GM18499 (cell line): ENCODE measurements around the gene DNAJC27.
"Not testable (repeated sequence)": the region's sequence is repeated elsewhere in the genome, so short reads cannot be mapped to it uniquely, and the experiment has no call there.

Source experiments
- ATAC-seq: cut with Tn5 transposase; IDR thresholded peaks from one replicate; pipeline ENCODE4 v1.9.1; 2021; ENCODE audit warnings: moderate number of reproducible peaks; ENCODE audit not compliant: insufficient read depth, unreplicated experiment

Gene DNAJC27

DNA sequence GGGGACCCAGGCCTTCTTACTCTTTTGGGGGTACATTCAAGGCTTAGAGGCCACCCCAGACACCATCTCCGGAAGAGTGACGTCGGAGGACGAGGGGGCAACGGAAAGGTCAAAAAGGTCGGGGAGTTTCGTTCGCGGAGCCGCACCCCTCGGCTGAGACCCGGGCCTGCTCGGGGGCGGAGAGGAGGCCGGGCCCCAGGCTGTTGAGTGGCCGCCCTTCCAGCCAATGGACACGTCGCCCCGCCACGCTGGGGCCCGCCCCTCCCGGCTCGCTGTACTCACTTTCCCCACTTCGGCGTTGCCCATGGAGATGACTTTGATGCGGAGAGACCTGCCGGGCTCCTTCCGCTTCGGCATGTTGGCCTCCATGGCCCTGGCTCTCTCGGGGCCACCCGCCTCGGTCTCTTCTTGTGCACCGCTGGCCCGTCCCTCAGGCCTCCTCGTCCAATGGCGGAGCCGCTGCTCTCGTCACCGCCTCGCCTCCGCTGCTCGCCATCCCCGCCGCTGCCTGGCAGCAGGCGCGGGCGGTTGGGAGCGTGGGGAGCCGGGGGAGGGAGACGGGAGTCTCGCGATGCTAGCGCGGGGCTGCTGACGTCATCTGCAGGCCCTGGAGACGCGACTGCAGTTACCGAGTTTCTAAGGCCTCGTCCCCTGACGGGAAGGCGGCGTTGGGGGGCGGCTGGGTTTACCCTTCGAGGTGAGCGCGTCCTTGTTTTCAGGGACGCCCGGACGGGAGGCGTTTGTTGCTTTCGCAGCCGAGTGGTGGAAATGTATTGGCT lies at the start of gene DNAJC27:
Gene DNAJC27, minus strand, starts transcription at position 420 of the 779 bp plus-strand sequence. Its CDS starts 51 bp downstream, at position 369.
- ATAC-seq: peak; percentile 81

- no peak for ATAC-seq
Observed at GRCh38 chr2:25018681-25019080, 46.9 kb upstream of the DNAJC27 start.

DNA sequence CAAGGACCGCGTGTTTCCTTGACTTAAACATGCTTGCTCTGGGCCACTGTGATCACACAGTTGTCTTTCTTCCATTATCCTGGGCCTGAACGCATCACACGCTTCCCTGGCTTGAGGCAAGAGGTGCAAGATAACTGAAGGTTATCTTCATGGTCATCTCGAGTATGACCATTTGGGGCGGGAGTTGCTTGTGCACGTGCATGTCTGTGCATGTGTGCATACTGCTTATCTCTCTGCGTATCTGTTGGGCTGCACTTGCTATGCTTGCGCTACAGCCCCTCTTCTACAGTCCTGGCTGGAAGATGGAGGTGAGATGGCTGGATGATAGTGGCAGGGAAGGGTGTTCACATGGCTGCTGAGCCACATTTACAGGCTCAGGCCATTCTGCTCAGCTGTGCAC lies 42.9 kb upstream of the DNAJC27 start:
- no peak for ATAC-seq

DNA sequence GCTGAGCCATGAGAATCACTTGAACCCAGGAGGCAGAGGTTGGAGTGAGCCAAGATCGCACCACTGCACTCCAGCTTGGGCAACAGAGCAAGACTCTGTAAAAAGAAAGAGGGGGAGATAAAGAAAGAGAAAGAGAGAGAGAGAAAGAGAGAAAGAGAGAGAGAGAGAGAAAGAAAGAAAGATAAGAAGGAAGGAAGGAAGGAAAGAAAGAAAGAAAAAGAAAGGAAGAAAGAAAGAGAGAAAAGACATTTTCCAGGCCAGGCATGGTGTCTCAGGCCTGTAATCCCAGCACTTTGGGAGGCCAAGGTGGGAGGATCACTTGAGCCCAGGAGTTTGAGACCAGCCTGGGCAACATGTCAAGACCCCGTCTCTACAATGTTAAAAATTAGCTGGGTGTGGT lies 39.6 kb upstream of the DNAJC27 start:
- not testable (repeated sequence) for ATAC-seq

- ATAC-seq: no peak
Observed at GRCh38 chr2:25009954-25010353, 38.2 kb upstream of the DNAJC27 start.

DNA sequence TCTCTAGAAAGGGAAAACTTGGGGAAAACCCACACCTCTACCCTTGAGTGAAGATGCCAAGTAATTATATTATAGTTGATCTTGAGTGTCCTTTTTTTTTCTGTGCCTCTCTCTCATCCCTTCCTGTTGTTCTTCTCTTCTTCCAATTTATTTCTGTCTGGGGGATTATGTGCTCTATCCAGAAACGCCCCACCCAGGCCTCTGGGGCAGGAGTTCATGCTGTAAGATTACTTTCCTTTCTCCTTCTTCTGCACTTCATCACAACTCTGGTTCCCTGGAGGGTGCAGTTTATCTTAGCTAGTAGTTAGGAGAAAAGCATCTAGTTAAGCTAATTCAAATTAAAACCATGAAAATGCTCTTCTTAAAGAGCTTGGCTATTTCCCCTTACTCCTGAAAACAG lies 30.3 kb upstream of the DNAJC27 start:
- no peak for ATAC-seq

DNA sequence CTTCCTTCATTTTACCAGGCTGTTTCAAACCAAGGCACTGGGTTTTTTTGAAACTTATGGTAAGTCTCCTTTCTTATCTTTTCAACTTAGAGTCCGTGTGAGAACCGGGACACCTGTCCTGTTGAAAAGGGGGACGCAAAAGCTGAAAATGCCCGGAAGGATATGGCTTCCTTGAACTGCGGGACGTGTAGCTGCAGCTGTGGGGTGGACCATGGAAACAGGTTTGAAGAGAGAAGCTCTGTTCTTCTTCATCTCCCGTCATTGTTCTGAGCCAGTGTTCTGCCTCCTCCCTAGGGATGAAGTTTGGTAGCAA lies 29.5 kb upstream of the DNAJC27 start:
- no peak for ATAC-seq

GRCh38 chr2:25000503-25001324 lies 29.0 kb upstream of the DNAJC27 start:
- ATAC-seq: no peak

- no peak for ATAC-seq
Observed at GRCh38 chr2:25000036-25000435, 28.3 kb upstream of the DNAJC27 start.

DNA sequence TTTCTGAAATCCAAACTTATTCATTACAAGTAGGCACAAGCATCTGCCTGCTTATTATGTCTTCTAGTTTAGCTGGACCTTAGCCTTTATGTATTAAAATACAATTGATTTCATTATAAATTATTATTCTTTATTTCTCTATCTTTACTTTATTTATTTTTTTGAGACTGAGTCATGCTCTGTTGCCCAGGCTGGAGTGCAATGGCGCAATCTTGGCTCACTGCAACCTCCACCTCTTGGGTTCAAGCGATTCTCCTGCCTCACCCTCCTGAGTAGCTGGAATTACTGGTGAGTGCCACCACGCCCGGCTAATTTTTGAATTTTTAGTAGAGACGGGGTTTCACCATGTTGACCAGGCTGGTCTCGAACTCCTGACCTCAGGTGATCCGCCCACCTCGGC lies 27.3 kb upstream of the DNAJC27 start:
- ATAC-seq: not testable (repeated sequence)

DNA sequence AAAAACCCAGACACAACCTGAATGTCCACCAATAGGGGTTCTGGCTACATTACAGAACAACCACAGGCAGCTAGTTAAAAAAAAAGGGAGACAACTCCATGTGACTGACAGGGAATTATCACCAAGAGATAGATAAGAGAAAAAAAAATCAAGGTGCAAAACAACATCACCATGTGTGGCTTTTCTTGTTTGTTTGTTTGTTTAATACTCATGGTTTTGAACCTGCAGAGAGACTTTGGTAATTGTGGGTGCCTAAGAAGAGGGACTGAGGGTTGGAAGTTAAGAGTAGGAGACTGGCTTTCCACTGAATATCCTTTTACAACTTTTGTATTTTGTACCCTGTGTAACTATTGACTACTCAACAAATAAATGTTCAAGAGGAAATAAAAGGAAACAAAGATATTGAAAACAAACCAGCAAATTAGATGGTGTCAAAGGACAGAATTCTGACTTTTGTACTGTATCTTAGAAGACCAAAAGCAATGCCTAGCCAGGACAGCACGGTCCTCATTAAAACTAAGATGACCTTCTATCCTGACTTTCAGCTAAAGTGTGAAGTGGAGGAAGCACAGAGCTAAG lies 22.5 kb upstream of the DNAJC27 start:
- ATAC-seq: no peak

DNA sequence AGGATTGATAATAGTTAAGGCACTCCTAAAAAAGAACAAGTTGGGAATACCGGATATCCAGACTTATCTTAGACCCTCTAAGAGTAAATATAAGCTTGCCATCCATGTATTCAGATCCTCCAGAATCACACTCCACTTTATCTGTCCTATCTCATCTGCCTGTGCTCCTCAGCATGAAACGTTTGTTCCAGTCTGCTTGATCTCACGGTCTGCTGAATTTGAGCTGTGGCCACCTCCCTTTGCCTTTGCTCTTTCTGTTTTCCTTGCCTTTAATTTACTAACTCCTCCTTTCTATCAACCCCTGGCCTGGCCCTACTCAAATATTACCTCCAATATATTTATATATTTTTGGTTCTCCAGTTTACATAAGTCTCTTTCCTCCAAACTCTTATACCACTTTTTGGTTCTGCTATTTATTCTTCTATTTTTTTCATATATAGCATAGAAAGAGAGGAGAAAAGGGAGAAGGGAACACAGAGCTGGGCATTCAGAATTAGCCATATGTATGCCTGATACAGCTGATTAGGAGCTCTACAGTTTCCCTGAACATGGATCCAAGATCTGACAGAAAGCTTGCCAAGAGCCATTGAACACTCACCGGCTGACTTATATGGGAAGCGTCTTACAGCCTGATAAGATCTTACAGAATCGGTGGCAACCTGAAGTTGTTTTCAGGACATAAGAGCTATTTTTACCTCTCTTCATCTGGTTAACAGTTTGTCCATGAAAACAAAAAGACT lies 21.8 kb upstream of the DNAJC27 start:
- ATAC-seq: no peak

DNA sequence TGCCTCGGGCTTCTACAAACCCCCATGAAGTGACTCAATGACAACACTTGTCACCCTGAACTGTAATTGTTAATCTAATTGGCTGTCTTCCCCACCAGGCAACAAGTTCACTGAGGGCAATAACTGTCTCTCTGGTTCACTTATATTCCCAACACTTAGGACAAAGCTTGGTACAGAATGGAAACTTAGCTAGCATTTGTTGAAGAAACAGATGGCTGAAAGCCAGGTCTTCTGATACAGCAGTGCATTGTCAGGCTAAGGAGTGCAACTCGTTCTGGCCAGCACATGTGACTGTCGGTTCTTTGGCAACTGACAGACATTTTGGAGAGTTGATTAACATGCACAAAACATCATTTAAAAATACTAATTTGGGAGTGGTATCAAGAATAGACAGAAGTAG lies 14.6 kb upstream of the DNAJC27 start:
- no peak for ATAC-seq

DNA sequence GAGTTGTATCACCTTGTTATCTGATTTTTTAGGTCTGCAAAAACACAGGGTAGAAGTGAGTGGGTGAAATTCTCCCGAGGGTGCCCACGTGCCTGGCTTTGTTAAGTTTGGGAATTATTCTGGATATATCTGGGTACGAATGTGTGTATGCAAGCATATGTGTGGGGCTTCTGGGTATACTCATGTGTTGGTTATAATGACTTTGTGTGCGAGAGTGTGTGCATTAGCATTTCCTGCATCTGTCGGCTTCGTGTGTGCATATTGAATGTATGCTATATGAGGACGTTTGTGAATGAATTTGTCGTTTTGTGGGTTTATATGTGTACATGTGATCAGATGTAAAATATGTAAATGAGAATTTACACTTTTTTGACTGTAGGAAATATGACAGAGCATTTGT lies 13.8 kb upstream of the DNAJC27 start:
- ATAC-seq: no peak

DNA sequence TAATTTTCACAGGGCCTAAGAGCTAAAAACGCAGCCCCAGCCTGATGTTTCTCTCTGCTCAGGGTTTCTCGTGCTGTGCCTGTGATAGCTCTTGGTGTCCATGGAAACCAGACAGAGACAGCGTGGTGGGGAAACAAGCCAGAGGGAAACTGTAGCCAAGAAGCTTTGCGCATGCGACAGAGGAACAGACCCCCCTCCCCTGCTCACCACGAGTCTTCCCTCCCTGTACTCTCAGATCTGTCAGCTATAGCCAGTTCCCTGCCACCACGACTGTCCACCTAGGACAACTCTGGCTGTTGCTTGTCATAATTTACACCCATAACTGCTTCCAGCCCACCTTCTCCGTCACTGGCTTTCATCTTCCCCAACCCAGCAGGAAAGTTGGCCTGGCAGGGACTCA lies 13.2 kb upstream of the DNAJC27 start:
- ATAC-seq: no peak

- no peak for ATAC-seq
Observed at GRCh38 chr2:24981411-24982136, 9.8 kb upstream of the DNAJC27 start.

GRCh38 chr2:24978661-24979060 lies 6.9 kb upstream of the DNAJC27 start:
- ATAC-seq: no peak

DNA sequence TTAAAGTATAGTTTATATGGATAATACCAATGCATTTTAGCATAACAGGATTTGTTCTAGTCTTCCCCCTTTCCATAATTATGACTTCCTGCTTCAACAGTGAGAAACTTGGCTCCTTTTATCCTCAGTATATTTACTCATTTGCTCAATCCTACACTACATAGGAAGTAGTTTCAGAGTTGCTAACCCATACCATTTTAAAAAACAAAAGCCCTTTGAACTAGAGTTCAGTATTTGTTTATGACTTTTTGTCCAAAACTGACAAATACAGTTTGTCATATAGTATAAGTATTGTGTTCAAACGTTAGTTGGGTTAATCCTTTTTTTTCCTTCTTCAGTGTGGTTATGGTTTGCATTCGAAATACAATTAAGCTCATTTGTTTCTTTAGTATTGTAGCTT lies 5.9 kb upstream of the DNAJC27 start:
- ATAC-seq: no peak

GRCh38 chr2:24973812-24974211 lies 2.1 kb upstream of the DNAJC27 start:
- ATAC-seq: no peak

- ATAC-seq: no peak
Observed at GRCh38 chr2:24972315-24972961, 683 bp upstream of the DNAJC27 start.
